ENCODE results near the gene SYNJ2. TPM values are rescaled to one million over a fixed set of nuclear protein-coding genes. Genes with fewer than 3 reads are reported as not detected.

The SYNJ2 gene
- total and polyA plus RNA-seq, 4 donors, result 3.4 to 8.8 (median 4.8) TPM

GRCh38 chr6:157996918-157997702, 15.4 kb downstream of the SYNJ2 start:
- H3K4me1 ChIP-seq (ENCODE audit: control insufficient read depth in 5 of 5, insufficient read depth in 5 of 5, low read length in 5 of 5), result peaks cover 0 to 12% (median 0%) of the 10 kb centered on the region in 5 donors
- H3K9ac ChIP-seq (ENCODE audit: insufficient read depth in 1 of 2, low read length in 2 of 2), result no peak overlapping the region
- no peak for TF ChIP-seq CTCF (IDR thresholded peaks at IDR 0.05; ENCODE audit: control extremely low read depth, extremely low read depth)
- WGBS, 2 donors, result 95 to 96% methylated on average over 15 of the region's 15 CpGs
- H3K36me3 ChIP-seq (ENCODE audit: control insufficient read depth in 4 of 4, insufficient read depth in 4 of 4, low read length in 4 of 4), result no peaks in the 10 kb centered on the region
- no peak for ATAC-seq (ENCODE audit: insufficient read depth, low FRiP score)
- peaks cover 0 to 3% (median 0%) of the 10 kb centered on the region in 4 donors for H3K9me3 ChIP-seq (ENCODE audit: control insufficient read depth in 4 of 4, insufficient read depth in 3 of 4, low read length in 3 of 4)
- no peak for DNase-seq
- no peak overlapping the region for H3K4me3 ChIP-seq
- no peak overlapping the region for H3K27ac ChIP-seq (ENCODE audit: low read depth in 1 of 2, low read length in 1 of 2)
- no peaks in the 10 kb centered on the region for H3K27me3 ChIP-seq (ENCODE audit: control insufficient read depth in 3 of 3, insufficient read depth in 3 of 3, low read length in 2 of 3)

DNA sequence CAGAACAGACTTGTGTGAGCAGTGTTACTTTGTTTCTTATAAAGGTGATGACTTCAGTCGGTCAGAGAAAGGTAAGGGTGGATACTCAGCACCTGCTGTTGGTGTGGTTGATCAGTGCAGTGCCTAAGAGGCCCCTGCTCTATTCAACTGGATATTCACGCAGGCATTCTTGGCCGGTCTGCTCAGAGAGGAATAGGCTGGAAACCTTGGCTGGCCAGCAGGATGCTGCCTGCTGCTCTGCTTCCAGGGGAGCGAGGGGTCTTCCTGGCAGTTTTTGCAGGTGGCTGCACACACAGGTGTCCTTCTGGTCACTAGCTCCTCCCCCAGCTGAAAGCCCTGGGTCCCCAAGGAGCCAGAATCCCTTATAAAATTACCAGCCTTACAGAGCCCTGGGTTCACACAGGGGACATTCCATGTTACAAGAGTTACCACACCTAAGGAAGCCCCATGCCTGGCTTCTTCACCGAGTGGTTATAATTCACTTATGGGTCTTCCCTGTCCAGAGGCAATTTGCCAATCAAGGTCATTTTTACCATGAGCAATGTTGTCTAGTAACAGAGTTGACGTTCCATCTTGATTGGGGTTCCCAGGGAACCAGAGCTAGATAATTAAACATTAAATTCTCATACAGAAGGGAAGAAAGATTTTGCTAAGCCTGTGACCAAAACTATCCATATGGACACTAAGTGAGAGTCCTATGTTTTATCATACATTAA, 16.4 kb downstream of the SYNJ2 start:
- Histone ChIP-seq H3K36me3 (ENCODE audit: control insufficient read depth in 4 of 4, insufficient read depth in 4 of 4, low read length in 4 of 4) (no peaks in the 10 kb centered on the region), H3K9ac (ENCODE audit: insufficient read depth in 1 of 2, low read length in 2 of 2) (no peak overlapping the region), H3K4me1 (ENCODE audit: control insufficient read depth in 5 of 5, insufficient read depth in 5 of 5, low read length in 5 of 5) (peaks cover 0 to 20% (median 7%) of the 10 kb centered on the region in 5 donors), H3K27me3 (ENCODE audit: control insufficient read depth in 3 of 3, insufficient read depth in 3 of 3, low read length in 2 of 3) (no peaks in the 10 kb centered on the region), H3K4me3 (no peak overlapping the region), H3K9me3 (ENCODE audit: control insufficient read depth in 4 of 4, insufficient read depth in 3 of 4, low read length in 3 of 4) (peaks cover 0 to 5% (median 0%) of the 10 kb centered on the region in 4 donors), H3K27ac (ENCODE audit: low read depth in 1 of 2, low read length in 1 of 2) (no peak overlapping the region)
- no peak for DNase-seq
- WGBS, 2 donors, result 91% methylated on average over 6 of the region's 6 CpGs
- TF ChIP-seq CTCF (IDR thresholded peaks at IDR 0.05; ENCODE audit: control extremely low read depth, extremely low read depth), result no peak
- ATAC-seq (ENCODE audit: insufficient read depth, low FRiP score), result no peak

- H3K36me3 ChIP-seq (ENCODE audit: control insufficient read depth in 4 of 4, insufficient read depth in 4 of 4, low read length in 4 of 4), result no peaks in the 10 kb centered on the region
- H3K4me3 ChIP-seq, result no peak overlapping the region
- H3K27me3 ChIP-seq (ENCODE audit: control insufficient read depth in 3 of 3, insufficient read depth in 3 of 3, low read length in 2 of 3), result no peaks in the 10 kb centered on the region
- H3K27ac ChIP-seq (ENCODE audit: low read depth in 1 of 2, low read length in 1 of 2), result no peak overlapping the region
- H3K9me3 ChIP-seq (ENCODE audit: control insufficient read depth in 4 of 4, insufficient read depth in 3 of 4, low read length in 3 of 4), result peaks cover 0 to 5% (median 0%) of the 10 kb centered on the region in 4 donors
- WGBS, 2 donors, result 94 to 98% methylated on average over 7 of the region's 7 CpGs
- no peak overlapping the region for H3K9ac ChIP-seq (ENCODE audit: insufficient read depth in 1 of 2, low read length in 2 of 2)
- peaks cover 6 to 27% (median 14%) of the 10 kb centered on the region in 5 donors for H3K4me1 ChIP-seq (ENCODE audit: control insufficient read depth in 5 of 5, insufficient read depth in 5 of 5, low read length in 5 of 5)
- ATAC-seq (ENCODE audit: insufficient read depth, low FRiP score) (no peak), DNase-seq (no peak)
- TF ChIP-seq CTCF (IDR thresholded peaks at IDR 0.05; ENCODE audit: control extremely low read depth, extremely low read depth), result no peak
Observed at GRCh38 chr6:157998707-157999167, 17.1 kb downstream of the SYNJ2 start.

Data from lung (tissue), 12 donors.